Ishikawa (cell line): Measurements from ENCODE around the gene GPR161.

Experiments
- CEBPB ChIP-seq: IDR thresholded peaks from 2 replicates; pipeline ENCODE4 v1.6.1; 2012
- CREB1 ChIP-seq: IDR thresholded peaks from 2 replicates; pipeline ENCODE4 v1.6.1; 2012; ENCODE audit warnings: low read depth
- EGR1 ChIP-seq: IDR thresholded peaks from 2 replicates; pipeline ENCODE4 v1.6.1; 2012
- EP300 ChIP-seq: IDR thresholded peaks from 2 replicates; pipeline ENCODE4 v1.6.1; 2012; ENCODE audit warnings: borderline replicate concordance
- FOXM1 ChIP-seq: IDR thresholded peaks from 2 replicates; pipeline ENCODE4 v1.6.1; 2012; ENCODE audit warnings: low read depth, borderline replicate concordance
- NFIC ChIP-seq: IDR thresholded peaks from 2 replicates; pipeline ENCODE4 v1.6.1; 2012
- RAD21 ChIP-seq: IDR thresholded peaks from 2 replicates; pipeline ENCODE4 v1.6.1; 2012; ENCODE audit warnings: low read depth
- TAF1 ChIP-seq: IDR thresholded peaks from 2 replicates; pipeline ENCODE4 v1.6.1; 2012; ENCODE audit warnings: low read depth, mild to moderate bottlenecking
- TCF12 ChIP-seq: IDR thresholded peaks from 2 replicates; pipeline ENCODE4 v1.6.1; 2012; ENCODE audit warnings: low read depth
- TEAD4 ChIP-seq: IDR thresholded peaks from 2 replicates; pipeline ENCODE4 v1.6.1; 2012
- YY1 ChIP-seq: IDR thresholded peaks from 2 replicates; pipeline ENCODE4 v1.6.1; 2012; ENCODE audit warnings: low read depth
- ZBTB7A ChIP-seq: IDR thresholded peaks from 2 replicates; pipeline ENCODE4 v1.6.1; 2012; ENCODE audit warnings: low read depth
- TF ChIP-seq, protein P1 (sequence below): IDR thresholded peaks from 2 replicates; pipeline ENCODE4 v1.6.1; 2012
- TF ChIP-seq, protein P2 (sequence below): IDR thresholded peaks from 2 replicates; pipeline ENCODE4 v1.6.1; 2012
- TF ChIP-seq, protein P3 (sequence below): IDR thresholded peaks from 2 replicates; pipeline ENCODE4 v1.6.1; 2012; ENCODE audit warnings: low read depth, mild to moderate bottlenecking

GPR161 gene

DNA sequence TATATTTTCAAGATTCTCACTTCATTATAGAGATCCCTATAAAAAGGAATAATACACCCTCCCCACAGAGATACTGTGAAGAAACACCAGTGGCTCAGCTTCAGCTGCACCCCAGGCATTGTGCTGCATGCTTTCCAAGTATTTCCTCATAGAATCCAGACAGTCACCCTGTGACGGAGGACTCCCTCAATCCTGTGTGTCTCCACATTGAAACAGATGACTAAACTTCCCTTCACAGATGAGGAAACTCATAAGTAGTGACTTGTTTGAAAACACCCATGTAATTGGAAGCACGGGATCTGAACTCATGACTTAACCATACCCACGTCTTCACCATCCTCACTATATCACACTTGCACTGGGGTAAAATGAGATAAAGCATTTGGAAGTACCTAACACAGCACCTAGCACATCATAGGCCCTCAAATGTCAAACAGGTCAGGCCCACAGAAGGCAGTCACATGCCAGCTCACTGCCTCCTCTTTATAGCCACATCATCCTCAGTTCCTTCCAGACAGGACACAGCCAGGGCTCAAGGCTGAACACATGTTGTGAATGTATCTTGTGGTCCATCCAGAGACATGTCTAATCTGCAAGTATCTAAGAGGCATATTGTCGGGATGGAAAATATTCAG is 55.2 kb downstream of the GPR161 start:
- TF ChIP-seq FOXM1 (no peak), CREB1 (no peak), CEBPB (no peak), TEAD4 (no peak), TCF12 (no peak), EGR1 (no peak), TAF1 (no peak), RAD21 (no peak), ZBTB7A (no peak), YY1 (no peak), NFIC (no peak), EP300 (no peak)
- TF ChIP-seq, protein P1, sequence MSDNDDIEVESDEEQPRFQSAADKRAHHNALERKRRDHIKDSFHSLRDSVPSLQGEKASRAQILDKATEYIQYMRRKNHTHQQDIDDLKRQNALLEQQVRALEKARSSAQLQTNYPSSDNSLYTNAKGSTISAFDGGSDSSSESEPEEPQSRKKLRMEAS: no peak
- TF ChIP-seq, protein P2, sequence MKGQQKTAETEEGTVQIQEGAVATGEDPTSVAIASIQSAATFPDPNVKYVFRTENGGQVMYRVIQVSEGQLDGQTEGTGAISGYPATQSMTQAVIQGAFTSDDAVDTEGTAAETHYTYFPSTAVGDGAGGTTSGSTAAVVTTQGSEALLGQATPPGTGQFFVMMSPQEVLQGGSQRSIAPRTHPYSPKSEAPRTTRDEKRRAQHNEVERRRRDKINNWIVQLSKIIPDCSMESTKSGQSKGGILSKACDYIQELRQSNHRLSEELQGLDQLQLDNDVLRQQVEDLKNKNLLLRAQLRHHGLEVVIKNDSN: no peak
- TF ChIP-seq, protein P3, sequence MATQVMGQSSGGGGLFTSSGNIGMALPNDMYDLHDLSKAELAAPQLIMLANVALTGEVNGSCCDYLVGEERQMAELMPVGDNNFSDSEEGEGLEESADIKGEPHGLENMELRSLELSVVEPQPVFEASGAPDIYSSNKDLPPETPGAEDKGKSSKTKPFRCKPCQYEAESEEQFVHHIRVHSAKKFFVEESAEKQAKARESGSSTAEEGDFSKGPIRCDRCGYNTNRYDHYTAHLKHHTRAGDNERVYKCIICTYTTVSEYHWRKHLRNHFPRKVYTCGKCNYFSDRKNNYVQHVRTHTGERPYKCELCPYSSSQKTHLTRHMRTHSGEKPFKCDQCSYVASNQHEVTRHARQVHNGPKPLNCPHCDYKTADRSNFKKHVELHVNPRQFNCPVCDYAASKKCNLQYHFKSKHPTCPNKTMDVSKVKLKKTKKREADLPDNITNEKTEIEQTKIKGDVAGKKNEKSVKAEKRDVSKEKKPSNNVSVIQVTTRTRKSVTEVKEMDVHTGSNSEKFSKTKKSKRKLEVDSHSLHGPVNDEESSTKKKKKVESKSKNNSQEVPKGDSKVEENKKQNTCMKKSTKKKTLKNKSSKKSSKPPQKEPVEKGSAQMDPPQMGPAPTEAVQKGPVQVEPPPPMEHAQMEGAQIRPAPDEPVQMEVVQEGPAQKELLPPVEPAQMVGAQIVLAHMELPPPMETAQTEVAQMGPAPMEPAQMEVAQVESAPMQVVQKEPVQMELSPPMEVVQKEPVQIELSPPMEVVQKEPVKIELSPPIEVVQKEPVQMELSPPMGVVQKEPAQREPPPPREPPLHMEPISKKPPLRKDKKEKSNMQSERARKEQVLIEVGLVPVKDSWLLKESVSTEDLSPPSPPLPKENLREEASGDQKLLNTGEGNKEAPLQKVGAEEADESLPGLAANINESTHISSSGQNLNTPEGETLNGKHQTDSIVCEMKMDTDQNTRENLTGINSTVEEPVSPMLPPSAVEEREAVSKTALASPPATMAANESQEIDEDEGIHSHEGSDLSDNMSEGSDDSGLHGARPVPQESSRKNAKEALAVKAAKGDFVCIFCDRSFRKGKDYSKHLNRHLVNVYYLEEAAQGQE: no peak

DNA sequence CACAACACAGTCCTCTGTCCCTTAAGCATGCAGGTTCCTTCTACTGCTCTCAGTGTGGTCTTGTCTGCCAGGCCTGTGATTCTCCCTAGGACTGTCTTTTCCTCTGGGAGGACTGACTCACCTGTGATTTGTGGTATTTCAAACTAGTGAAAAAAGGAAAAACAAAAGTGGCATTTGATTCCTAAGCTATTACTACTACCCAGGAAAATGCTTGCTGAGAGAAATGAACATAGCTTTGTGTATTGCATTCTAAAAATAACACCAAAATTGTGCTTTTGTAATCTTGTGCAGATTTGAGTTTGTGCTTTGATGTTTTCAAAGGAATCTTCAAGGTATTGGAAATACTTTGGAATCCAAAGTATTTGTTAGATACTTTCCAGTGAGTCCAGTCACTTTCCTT is 57.0 kb downstream of the GPR161 start:
- no peak for TF ChIP-seq EGR1
- no peak for TF ChIP-seq FOXM1
- TF ChIP-seq TEAD4: no peak
- TF ChIP-seq YY1: no peak
- TF ChIP-seq CEBPB: no peak
- TF ChIP-seq TAF1: no peak
- TF ChIP-seq TCF12: no peak
- no peak for TF ChIP-seq RAD21
- no peak for TF ChIP-seq ZBTB7A
- TF ChIP-seq CREB1: no peak
- TF ChIP-seq, protein P2: no peak

DNA sequence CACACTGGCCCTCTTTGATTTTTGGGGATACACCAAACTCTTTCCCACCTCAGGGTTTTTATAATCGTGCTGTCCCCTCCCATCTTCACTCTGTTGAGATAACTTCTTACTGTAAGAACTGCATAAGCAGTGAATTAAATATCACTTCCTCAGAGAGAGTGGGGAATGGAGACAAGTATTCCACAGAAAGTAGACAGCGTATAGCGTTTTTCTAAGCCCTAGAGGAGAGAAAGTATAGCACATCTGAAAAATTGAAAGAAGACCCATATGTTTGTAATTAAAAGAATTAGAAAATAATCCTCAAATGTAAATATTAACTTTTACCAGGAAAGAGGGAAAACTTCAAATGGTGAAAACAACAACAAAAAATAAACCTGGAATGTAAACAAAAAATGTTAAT is 67.3 kb downstream of the GPR161 start:
- TF ChIP-seq CREB1 (no peak), CEBPB (no peak), NFIC (no peak), RAD21 (no peak)

DNA sequence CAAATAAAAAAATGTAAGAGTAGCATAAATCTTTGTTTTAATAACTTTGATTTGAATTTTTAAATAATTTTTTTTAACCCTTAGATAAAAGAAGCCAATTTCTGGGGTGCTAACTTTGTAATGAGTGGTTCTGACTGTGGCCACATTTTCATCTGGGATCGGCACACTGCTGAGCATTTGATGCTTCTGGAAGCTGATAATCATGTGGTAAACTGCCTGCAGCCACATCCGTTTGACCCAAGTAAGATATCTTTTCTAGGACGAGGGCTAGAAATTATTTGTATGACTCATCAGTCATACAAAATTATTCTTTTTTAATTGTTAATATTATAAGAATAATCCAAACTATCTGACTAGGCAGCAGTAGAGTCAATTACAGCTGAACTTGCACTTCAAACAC is 71.2 kb downstream of the GPR161 start:
- TF ChIP-seq YY1 (no peak), RAD21 (no peak), FOXM1 (no peak), TAF1 (no peak)
- TF ChIP-seq, protein P2: no peak
- TF ChIP-seq, protein P1: no peak

DNA sequence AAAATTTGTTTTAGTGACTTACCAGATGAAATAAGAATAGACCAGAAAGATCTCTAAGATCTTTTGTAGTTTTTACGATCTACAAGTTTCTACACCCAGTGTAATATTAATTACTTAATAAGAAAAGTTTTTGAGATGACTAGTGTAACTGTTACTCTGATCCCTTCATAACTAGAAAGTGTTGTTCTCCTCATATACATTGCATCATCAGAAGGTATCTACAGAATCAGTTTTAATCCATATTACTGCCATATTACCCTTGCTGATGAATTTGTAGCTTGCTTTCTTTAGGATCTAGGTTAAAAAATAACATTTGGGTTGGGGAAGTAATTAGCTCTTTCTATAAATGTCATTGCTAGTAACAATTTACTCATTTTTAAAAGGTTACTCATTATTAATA is 72.5 kb downstream of the GPR161 start:
- TF ChIP-seq, protein P3: no peak
- TF ChIP-seq RAD21: no peak
- no peak for TF ChIP-seq FOXM1
- TF ChIP-seq CEBPB: no peak
- no peak for TF ChIP-seq TCF12
- no peak for TF ChIP-seq NFIC
- TF ChIP-seq ZBTB7A: no peak
- TF ChIP-seq EGR1: no peak

DNA sequence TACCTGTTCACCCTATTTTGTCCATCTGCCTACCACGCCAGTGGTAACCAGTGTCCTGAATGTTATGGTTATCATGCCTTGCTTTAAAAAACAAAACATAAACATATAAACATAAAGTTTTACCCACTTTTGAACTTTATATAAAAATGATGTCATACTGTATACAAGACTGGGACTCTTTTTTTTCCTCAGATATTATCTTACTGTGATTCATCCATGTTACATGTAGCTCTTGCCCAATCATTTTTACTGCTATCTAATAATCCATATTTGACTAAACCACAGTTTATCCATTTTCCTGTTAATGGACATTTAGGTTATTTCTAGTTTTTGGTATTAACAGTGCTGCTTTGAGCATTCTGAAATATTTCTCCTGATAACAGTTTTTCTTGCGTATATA is 78.8 kb downstream of the GPR161 start:
- TF ChIP-seq YY1 (no peak), TCF12 (no peak)
